ENCODE results near the gene DDX4.

Gene DDX4

GRCh38 chr5:55829956-55830355, 92.1 kb downstream of the DDX4 start:
- no peak for DNase-seq

GRCh38 chr5:55832446-55832845, 94.6 kb downstream of the DDX4 start:
- no peak for DNase-seq

- no peak for DNase-seq
Measured at GRCh38 chr5:55836191-55836590, 98.3 kb downstream of the DDX4 start.

- no peak for DNase-seq
Measured at GRCh38 chr5:55841976-55842375, 104.1 kb downstream of the DDX4 start.

GRCh38 chr5:55847837-55848236, 110.0 kb downstream of the DDX4 start:
- DNase-seq: peak; percentile 76

GRCh38 chr5:55848783-55849182, 110.9 kb downstream of the DDX4 start:
- no peak for DNase-seq

- peak; percentile 86 for DNase-seq
Measured at GRCh38 chr5:55850839-55851674, 113.2 kb downstream of the DDX4 start, which contains the start of gene IL31RA. Gene IL31RA (plus strand): TSS chr5:55851357. CDS start chr5:55851571, 214 bp downstream.

- DNase-seq: no peak
Measured at GRCh38 chr5:55851675-55851979, 113.8 kb downstream of the DDX4 start.

GRCh38 chr5:55852503-55852902, 114.6 kb downstream of the DDX4 start:
- no peak for DNase-seq

- DNase-seq: no peak
Measured at GRCh38 chr5:55853041-55853670, 115.3 kb downstream of the DDX4 start.

GRCh38 chr5:55853818-55854217, 116.0 kb downstream of the DDX4 start:
- peak; percentile 74 for DNase-seq

GRCh38 chr5:55855509-55855908, 117.6 kb downstream of the DDX4 start:
- peak; percentile 30 for DNase-seq

- no peak for DNase-seq
Measured at GRCh38 chr5:55856516-55857246, 118.8 kb downstream of the DDX4 start.

GRCh38 chr5:55857247-55857640, 119.4 kb downstream of the DDX4 start:
- DNase-seq: no peak

GRCh38 chr5:55858104-55858503, 120.2 kb downstream of the DDX4 start:
- DNase-seq: no peak

GRCh38 chr5:55860288-55860687, 122.4 kb downstream of the DDX4 start:
- no peak for DNase-seq

- DNase-seq: no peak
Measured at GRCh38 chr5:55860709-55861108, 122.8 kb downstream of the DDX4 start.

GRCh38 chr5:55864606-55865541, 127.0 kb downstream of the DDX4 start:
- no peak for DNase-seq

GRCh38 chr5:55865831-55866230, 128.0 kb downstream of the DDX4 start:
- no peak for DNase-seq

- no peak for DNase-seq
Measured at GRCh38 chr5:55866485-55866884, 128.6 kb downstream of the DDX4 start.
